HTERT RPE-1 (cell line): Measurements from ENCODE around the gene TPRX1.
"Not testable (repeated sequence)": the region's sequence is repeated elsewhere in the genome, so short reads cannot be mapped to it uniquely, and the experiment has no call there.

Source experiments
- in situ Hi-C: fragments of 300-500 bp; cut with MboI; formaldehyde crosslinking; loops from 4 replicates; pipeline ENCODE4 v1.14.3; 2020; ENCODE audit warnings: low sequenced_read_pairs

Gene TPRX1

DNA sequence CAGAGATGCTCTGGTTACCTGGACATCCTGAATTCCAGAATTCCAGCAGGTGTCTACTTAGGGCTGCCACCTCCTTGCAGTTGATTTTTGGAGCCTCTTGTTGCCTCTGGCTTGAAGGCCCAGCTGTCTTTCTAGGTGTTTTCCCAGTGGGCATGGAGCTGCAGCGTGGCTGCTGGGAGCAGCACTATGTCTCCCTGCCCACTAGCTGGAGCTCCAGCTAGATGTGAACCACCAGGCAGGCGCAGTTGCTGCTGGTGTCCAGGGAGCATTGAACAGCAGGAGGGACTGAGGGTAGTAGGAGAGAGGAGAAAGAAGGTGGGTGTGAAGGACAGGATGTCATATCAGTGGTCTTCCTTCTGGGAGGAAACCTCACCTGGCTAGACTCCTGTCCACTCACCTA is 35.7 kb downstream of the TPRX1 start:
- in situ Hi-C loops = no loop called here

- in situ Hi-C loops = no loop called here
Measured at GRCh38 chr19:47767349-47767748, 37.0 kb downstream of the TPRX1 start.

DNA sequence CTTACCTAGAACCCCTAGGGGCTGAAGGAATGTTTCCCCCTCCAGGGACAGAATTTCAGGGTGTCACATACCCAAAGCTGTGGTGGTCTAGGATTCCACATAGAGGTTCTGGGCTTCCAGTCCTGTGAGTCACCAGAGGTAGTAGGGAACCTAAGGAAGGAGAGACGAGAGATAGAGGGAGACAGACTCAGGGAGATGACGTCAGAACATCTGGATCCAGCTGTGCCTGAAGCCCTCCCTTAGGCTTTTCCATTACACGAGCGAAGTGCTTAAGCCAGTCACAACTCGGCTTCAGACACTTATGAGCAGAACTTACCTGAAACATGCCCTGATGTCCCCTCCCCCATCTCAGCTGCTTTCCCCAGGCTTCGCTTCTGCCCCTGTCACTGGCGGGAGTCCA is 37.7 kb downstream of the TPRX1 start:
- in situ Hi-C loops = no loop called here

GRCh38 chr19:47766359-47766620 is 38.1 kb downstream of the TPRX1 start:
- in situ Hi-C loops = no loop called here

- in situ Hi-C loops = no loop called here
Measured at GRCh38 chr19:47765523-47766358, 38.6 kb downstream of the TPRX1 start.

- in situ Hi-C loops = not testable (repeated sequence)
Measured at GRCh38 chr19:47764705-47765104, 39.6 kb downstream of the TPRX1 start.

GRCh38 chr19:47762615-47763308 is 41.6 kb downstream of the TPRX1 start:
- in situ Hi-C loops = no loop called here

- in situ Hi-C loops = no loop called here
Measured at GRCh38 chr19:47762151-47762550, 42.2 kb downstream of the TPRX1 start.

- in situ Hi-C loops = no loop called here
Measured at GRCh38 chr19:47761566-47761965, 42.8 kb downstream of the TPRX1 start.

DNA sequence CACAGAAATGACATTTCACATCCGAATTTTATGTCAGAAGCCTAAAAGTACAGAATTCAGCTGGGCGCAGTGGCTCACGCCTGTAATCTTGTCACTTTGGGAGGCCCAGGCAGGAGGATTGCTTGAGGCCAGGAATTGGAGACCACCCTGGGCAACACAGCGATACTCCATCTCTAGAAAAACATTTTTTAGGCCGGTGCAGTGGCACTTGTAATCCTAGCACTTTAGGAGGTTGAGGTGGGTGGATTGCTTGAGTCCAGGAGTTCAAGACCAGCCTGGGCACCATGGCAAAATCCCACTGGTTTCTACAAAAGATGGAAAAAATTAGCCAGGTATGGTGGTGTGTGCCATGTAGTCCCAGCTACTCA is 43.7 kb downstream of the TPRX1 start:
- in situ Hi-C loops = no loop called here

DNA sequence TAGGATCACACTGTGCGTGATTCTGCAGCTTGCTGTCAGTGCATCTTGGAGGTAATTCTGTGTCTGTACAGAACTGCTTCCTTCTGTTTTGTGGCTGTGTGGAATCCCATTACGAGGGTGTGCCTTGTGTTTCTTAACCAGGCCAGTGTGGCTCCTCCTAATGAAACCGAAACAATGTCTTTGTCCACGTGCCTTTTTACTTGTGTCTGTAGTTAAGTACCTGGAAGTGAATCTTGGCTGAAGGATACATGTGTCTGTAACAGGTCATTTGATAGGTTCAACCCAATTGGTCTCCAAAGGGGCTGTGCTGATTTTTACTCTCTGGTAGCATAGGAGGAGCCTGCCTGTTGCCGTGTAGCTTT is 45.9 kb downstream of the TPRX1 start:
- in situ Hi-C loops = no loop called here

DNA sequence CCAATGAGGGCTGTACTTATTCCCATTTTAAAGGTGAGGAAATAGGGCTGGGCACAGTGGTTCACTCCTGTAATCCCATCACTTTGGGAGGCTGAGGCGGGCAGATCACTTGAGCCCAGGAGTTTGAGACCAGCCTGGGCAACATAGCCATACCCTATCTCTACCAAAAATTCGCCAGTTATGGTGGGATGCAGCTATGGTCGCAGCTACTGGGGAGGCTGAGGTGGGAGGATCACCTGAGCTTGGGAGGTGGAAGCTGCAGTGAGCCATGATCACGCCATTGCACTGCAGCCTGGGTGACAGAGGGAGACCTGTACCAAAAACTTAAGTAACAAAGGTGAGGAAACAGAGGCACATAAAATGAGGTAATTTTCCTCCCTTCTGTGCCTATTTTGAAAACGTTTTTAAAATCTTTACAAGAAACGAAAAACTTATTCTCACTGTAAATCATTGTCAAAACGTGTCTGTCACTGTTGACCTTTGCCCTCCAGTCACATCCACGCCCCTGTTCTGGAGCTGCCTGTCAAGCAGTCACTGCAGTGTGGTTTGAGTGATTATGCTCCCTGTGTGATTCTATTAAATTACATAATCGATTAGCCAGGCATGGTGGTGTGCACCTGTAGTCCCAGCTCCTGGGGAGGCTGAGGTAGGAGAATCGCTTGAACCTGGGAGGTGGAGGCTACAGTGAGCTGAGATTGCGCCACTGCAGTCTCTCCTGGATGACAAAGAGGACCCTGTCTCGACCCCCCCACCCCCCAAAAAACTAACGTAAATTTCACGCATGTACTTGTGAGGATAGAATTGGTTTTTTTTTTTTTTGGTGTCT is 46.5 kb downstream of the TPRX1 start:
- in situ Hi-C loops = no loop called here

- in situ Hi-C loops = no loop called here
Measured at GRCh38 chr19:47756953-47757608, 47.3 kb downstream of the TPRX1 start.

DNA sequence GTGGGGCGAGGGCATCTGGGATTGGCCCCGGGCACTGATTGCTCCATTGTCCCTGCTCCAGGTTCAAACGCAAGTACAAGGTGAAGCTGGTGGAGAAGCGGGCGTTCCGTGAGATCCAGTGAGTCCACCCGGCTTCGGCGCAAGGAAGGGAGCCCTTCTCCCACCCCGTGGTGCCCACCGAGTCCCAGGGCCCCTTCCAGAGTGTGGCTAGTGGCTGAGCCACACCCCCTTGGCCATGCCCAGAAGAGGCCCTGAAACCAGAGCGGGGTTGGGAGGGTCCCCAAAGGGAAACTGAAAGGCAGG is 47.8 kb downstream of the TPRX1 start:
- in situ Hi-C loops = no loop called here

GRCh38 chr19:47755762-47756626 is 48.4 kb downstream of the TPRX1 start:
- in situ Hi-C loops = no loop called here

- in situ Hi-C loops = no loop called here
Measured at GRCh38 chr19:47755065-47755761, 49.1 kb downstream of the TPRX1 start.

DNA sequence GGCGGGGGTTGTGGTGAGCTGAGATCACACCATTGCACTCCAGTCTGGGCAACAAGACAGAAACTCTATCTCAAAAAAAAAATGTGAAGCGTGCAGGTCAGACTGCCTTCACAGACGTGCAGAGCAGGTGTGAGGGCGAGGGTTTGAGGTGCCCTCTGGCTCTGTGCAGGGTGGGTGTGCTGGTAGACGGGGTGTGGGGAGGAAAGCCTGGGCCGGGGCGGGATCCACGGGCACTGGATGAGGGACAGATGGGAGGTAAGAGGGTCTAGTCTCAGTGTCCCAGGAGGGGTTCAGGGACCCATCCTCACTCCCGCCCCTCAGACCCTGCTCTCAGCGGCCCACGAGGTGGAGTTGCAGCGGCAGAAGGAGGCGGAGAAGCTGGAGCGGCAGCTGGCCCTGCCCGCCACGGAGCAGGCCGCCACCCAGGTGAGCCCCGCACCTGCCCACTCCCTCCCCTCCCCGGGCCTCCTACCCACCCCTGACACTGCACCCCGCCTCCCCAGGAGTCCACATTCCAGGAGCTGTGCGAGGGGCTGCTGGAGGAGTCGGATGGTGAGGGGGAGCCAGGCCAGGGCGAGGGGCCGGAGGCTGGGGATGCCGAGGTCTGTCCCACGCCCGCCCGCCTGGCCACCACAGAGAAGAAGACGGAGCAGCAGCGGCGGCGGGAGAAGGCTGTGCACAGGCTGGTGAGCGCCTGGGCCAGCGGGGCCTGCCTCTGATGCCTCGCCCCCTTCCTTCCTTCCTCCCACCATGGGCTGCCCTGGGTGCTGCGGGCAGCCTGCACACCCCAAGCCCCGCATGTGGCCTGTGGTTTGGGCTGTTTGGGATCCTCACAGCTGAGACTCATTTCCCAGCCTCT is 49.9 kb downstream of the TPRX1 start:
- in situ Hi-C loops = no loop called here

DNA sequence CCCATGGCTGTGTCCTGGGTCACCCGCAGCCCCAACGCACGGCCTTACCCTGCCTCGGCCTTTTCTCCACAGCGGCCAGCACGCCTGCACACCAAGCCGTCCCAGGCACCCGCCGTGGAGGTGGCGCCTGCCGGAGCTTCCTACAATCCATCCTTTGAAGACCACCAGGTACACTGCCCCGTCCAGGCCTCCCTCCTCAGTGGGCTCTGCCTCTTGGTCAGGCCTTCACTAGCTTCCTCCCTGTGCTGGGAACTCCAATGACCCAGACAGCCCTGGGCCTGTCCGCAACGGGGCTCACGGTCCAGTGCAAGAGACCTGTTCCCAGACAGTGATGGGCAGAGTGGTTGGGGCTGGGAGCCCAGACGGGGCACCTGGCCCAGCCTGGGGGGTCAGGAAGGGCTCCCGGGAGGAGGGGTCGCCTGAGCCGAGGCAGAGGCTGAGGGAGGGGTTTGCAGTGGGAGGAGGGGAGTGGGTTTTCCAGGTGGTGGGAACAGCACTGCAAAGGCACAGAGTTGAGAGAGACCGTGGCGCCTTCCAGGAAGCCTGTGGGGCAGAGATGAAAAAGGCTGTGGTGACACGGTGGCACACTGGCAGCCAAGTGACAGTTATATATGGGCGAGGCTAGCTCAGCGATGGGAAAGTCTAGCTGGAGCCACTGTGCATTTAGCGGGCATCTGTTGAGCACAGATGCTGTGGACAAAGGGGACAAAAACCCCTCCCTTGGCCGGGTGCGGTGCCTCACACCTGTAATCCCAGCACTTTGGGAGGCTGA is 51.7 kb downstream of the TPRX1 start:
- in situ Hi-C loops = no loop called here
